Neutrophil (primary cell): ENCODE data around the gene TBC1D22A.
"Not testable (repeated sequence)": the region's sequence is repeated elsewhere in the genome, so short reads cannot be mapped to it uniquely, and the experiment has no call there.

Experiments
- H3K27ac ChIP-seq: fragments of 200-600 bp; sonication (generic); 2 replicates; pipeline ENCODE4 v1.5.1; 2016; ENCODE audit warnings: mild to moderate bottlenecking, moderate library complexity
- H3K27me3 ChIP-seq: fragments of 200-600 bp; sonication (generic); 2 replicates; pipeline ENCODE4 v1.6.0; 2016; ENCODE audit warnings: mild to moderate bottlenecking
- H3K36me3 ChIP-seq: fragments of 200-600 bp; sonication (generic); 2 replicates; pipeline ENCODE4 v1.5.1; 2017
- H3K4me1 ChIP-seq, 2 experiments: fragments of 200-600 bp in 1 of 2; sonication (generic) in 1 of 2; 1 replicate in 1 of 2; 2 replicates in 1 of 2; pipeline versions ENCODE4 v1.5.1 to v1.6.1; 2013 to 2016; ENCODE audit warnings: low read depth in 1 of 2, low read length in 1 of 2, mild to moderate bottlenecking in 1 of 2, moderate library complexity in 1 of 2; ENCODE audit not compliant: control insufficient read depth in 1 of 2, insufficient read depth in 1 of 2
- H3K4me3 ChIP-seq, 2 experiments: fragments of 200-600 bp in 1 of 2; sonication (generic) in 1 of 2; 1 replicate in 1 of 2; 2 replicates in 1 of 2; pipeline ENCODE4 v1.5.1; 2013 to 2016; ENCODE audit warnings: low read depth in 1 of 2, low read length in 1 of 2, mild to moderate bottlenecking in 1 of 2, moderate library complexity in 1 of 2
- H3K9me3 ChIP-seq: fragments of 200-600 bp; sonication (generic); 2 replicates; pipeline ENCODE4 v1.5.1; 2016
- CTCF ChIP-seq: fragments of 200-600 bp; sonication (generic); IDR thresholded peaks from 2 replicates; pipeline ENCODE4 v1.5.1; 2016; ENCODE audit warnings: antibody characterized with exemption

TBC1D22A gene

DNA sequence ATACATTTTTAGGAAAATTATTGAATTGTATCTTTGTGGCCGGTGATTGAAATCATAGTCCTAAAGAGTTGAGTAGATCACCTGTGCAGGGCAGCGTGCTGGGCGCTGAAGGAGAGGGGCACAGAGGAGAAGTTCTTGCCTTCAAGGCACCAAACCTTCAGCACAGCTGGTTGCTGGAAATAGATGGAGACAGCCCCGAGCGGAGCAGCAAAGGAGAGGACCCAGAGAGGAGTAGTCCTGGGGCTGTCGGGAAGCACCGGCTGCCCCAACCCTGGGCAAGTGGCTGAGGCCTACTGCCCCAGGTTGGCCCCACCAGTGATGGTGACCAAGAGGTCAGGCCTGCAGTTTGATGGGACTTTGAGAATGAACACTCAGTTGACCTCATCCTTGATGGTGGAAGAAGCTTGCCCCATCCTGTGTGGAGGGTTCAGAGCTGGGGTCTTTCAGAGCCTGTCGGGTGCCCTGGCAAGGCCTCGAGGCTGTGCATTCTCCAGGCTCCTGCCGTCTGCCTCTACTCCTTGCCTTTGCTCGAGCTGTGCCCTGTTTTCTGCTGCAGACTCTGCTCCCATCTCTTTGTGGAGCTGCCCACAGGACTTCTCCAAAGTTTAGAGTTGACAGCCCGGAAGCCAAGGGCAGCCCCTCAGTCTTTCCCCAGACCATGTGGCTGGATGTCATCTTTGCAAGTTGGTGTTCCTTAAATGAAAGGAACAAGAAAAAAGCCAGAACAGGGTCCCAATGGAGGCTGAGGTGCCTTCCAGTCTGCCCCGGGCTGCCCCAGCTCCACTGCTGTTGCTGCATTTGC is 285.1 kb downstream of the TBC1D22A start:
- Histone ChIP-seq H3K27ac (no peak overlapping the region), H3K4me3 (no peak overlapping the region), H3K36me3 (no peaks in the 10 kb centered on the region), H3K9me3 (no peaks in the 10 kb centered on the region), H3K4me1 (no peaks in the 10 kb centered on the region), H3K27me3 (no peaks in the 10 kb centered on the region)
- TF ChIP-seq CTCF: no peak

GRCh38 chr22:47048123-47049077 is 285.9 kb downstream of the TBC1D22A start:
- no peaks in the 10 kb centered on the region for H3K4me1 ChIP-seq
- TF ChIP-seq CTCF: no peak
- no peaks in the 10 kb centered on the region for H3K27me3 ChIP-seq
- peaks cover 1% of the 10 kb centered on the region for H3K36me3 ChIP-seq
- H3K9me3 ChIP-seq: no peaks in the 10 kb centered on the region
- no peak overlapping the region for H3K4me3 ChIP-seq
- no peak overlapping the region for H3K27ac ChIP-seq

- Histone ChIP-seq H3K36me3 (peaks cover 9% of the 10 kb centered on the region), H3K4me1 (no peaks in the 10 kb centered on the region), H3K9me3 (no peaks in the 10 kb centered on the region), H3K27ac (no peak overlapping the region), H3K27me3 (no peaks in the 10 kb centered on the region), H3K4me3 (no peak overlapping the region)
- TF ChIP-seq CTCF: no peak
Measured at GRCh38 chr22:47049078-47049624, 286.7 kb downstream of the TBC1D22A start.

GRCh38 chr22:47049736-47050400 is 287.4 kb downstream of the TBC1D22A start:
- H3K4me3 ChIP-seq, H3K9me3 ChIP-seq, H3K27me3 ChIP-seq, H3K4me1 ChIP-seq, H3K27ac ChIP-seq: not testable (repeated sequence)
- peaks cover 13% of the 10 kb centered on the region for H3K36me3 ChIP-seq

DNA sequence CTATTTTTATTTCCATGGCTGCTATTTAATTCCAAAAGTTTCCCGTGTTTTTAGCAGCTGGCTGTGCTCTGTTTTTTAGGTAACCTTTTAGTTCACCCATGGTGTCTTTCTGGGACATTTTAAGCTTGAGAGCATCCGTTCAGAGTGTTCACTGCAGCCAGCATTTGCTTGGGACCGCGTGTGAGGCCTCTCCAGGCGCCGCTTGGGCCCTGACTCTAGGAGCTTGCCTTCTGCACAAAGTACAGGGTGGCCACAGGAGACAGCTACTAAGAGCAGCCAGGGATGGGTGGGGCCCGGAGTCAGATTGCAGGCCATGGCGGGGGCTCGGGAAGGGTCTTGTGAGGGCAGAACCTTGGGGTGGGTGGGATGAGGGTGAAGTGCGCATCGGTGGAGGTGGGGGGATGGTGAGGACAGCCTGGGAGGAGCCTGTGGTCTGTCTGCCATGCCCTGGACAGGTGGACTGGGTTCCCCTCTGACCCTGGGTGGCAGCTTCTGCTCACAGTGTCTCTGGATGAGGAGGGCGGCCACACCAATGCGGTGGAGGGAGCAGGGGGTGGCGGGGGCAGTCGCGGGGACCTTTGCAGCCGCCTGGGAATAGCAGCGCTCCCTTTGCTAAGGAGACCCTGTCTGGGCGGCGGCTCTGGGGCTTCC is 288.1 kb downstream of the TBC1D22A start:
- Histone ChIP-seq H3K27me3 (no peaks in the 10 kb centered on the region), H3K4me3 (no peak overlapping the region), H3K27ac (no peak overlapping the region), H3K36me3 (peaks cover 13% of the 10 kb centered on the region), H3K9me3 (no peaks in the 10 kb centered on the region), H3K4me1 (no peaks in the 10 kb centered on the region)
- TF ChIP-seq CTCF: no peak
